HCEC 1CT (cell line): Measurements from ENCODE around the gene EYA3.

Source experiments
- DNase-seq: peaks from one replicate; pipeline ENCODE4 v3.0.0-alpha.2; 2017

Gene EYA3

GRCh38 chr1:27967106-27967883 lies 121.1 kb downstream of the EYA3 start:
- DNase-seq, result no peak

- no peak for DNase-seq
These were observed 121.9 kb downstream of the EYA3 start for GRCh38 chr1:27966402-27967105.

DNA sequence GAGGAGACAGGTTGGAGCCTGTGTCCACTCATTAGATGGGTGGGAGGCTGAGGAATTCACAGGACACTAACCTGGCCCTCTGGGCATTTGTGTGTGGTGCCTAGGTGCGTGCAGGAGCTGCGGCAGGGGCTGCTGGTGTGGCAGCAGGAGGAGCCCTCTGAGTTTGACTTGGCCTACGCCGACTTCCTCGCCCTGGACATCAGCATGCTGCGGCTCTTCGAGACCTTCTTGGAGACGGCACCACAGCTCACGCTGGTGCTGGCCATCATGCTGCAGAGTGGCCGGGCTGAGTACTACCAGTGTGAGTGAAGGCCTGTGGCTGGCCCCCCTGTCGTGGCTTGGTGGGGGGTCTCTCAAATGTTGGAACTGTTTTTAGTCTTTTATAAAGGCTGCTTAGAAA lies 125.0 kb downstream of the EYA3 start:
- DNase-seq, result no peak

DNA sequence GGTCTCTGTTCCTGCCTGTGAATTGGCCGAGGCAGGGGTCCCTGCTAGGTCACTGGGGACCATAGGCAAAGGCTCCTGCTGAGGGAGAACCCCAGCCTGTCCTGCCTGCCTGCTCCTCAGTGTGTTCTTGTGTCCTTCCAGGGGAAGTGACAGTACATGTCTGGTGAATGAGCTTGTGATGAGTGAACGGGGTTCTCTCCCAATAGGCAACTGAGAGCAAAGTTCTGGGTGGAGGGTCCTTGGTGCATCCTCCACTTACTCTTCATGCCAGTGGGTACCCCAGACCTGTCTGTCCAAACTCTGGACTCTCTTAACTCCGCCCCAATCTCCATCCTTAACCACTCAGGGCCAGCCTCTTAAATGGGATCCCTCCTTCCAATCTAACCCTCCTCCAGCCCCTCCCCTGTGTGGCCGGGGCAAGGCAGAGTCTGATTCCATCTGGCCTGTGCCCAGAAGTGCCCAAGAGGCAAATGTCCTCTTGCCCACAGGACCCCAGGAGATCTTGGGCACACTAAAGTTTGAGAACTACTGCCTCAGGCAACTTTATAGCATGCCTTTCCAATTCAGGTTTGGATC lies 126.7 kb downstream of the EYA3 start:
- no peak for DNase-seq

DNA sequence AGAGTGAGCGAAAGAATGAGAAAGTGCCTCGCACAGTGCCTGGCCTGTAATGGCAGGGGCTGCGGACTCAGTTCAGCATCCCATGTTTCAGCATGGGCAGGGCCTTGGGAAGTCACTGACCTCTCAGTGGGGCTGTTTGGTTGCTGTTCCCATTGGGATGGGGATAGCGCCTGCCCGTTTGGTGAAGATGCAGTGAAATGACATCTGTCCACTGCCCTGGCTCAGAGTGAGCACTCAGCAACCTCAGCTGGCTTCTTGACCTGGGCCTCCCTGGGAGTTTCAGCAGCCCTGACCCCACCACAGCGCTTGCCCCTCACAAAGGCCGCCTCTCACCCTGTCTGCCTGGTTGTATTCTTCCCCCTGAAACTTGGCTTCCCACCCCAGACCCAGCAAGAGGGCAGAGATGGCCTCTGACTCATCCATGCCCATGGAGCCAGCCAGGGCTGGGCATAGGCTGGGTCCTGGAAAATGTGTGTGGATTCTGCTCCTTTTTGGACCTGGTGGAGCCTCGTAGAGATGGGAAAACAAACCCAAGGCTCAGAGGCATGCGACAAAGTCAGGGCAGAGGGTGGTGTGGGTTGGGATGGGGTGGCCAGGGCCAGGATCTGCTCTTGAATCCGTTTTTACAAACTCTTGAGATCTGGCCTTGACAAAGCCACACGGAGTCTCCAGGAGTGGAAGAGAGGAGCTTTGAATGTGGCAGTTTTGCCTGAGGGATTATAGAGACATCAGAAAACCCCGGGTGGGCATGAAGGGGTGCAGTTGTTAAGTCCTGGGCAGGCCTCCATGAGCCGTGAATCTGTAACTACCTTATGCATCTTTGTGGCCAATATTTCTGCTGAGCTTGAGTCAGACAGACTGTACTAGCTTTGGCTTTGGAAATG lies 127.4 kb downstream of the EYA3 start:
- no peak for DNase-seq

DNA sequence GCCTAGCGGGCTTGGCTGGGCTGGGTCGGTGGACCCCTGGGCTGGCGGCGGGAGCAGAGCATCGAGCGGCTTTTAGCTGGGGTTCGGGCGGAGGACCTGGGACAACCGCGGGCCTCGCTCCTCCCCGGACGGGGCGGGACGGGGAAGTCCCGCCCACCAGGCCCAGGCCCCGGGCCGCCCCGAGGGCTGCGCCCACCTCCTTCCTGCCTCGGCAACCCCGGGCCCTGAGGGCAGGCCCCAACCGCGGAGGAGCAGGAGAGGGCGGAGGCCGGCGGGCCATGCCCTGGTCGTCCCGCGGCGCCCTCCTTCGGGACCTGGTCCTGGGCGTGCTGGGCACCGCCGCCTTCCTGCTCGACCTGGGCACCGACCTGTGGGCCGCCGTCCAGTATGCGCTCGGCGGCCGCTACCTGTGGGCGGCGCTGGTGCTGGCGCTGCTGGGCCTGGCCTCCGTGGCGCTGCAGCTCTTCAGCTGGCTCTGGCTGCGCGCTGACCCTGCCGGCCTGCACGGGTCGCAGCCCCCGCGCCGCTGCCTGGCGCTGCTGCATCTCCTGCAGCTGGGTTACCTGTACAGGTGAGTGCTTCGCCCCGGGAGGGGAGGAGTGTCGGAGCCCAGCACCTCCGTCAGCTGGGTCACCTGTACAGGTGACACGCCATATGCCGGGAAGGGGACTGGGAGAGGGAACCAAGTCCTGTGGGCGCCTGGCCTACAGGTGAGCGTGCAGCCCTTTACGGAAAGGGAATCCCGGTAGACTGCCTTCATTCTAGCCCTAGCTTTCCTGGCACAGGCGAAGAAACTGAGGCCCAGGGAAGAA lies 128.4 kb downstream of the EYA3 start, which contains the start of gene XKR8:
XKR8 (plus strand) TSS at position 182 of the 812 bp plus-strand sequence; CDS start at position 279, 97 bp downstream.
- DNase-seq, result peak; percentile 54

DNA sequence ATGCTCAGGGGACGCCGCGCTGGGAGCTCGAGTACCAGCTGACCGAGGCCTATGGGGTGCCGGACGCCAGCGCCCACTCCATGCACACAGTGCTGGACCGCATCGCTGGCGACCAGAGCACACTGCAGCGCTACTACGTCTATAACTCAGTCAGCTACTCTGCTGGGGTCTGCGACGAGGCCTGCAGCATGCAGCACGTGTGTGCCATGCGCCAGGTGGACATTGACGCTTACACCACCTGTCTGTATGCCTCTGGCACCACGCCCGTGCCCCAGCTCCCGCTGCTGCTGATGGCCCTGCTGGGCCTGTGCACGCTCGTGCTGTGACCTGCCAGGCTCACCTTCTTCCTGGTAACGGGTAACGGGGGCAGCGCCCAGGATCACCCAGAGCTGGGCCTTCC lies 129.9 kb downstream of the EYA3 start:
- DNase-seq, result no peak

DNA sequence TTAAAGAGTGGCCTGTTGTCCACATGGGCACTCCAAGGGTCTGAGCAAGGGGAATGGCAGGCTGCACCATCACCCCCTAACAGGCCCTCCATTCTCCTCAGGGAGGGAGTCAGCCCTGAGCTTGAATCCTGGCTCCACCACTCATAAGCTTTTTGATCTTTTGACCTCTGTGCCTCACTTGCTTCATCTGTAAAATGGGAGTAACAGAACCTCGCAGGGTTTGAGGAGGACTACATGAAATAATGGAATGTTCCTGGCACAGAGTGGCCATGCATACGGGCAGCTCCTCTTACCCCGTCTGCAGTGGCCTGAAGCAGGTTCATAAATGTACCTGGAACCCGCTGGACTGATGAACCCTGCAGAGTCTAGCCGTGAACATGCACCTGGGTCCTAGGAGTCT lies 130.8 kb downstream of the EYA3 start:
- no peak for DNase-seq

- DNase-seq, result no peak
These were observed 131.6 kb downstream of the EYA3 start for GRCh38 chr1:27956761-27957160.

- no peak for DNase-seq
These were observed 133.3 kb downstream of the EYA3 start for GRCh38 chr1:27955076-27955475.

GRCh38 chr1:27954186-27954585 lies 134.2 kb downstream of the EYA3 start:
- DNase-seq, result no peak

DNA sequence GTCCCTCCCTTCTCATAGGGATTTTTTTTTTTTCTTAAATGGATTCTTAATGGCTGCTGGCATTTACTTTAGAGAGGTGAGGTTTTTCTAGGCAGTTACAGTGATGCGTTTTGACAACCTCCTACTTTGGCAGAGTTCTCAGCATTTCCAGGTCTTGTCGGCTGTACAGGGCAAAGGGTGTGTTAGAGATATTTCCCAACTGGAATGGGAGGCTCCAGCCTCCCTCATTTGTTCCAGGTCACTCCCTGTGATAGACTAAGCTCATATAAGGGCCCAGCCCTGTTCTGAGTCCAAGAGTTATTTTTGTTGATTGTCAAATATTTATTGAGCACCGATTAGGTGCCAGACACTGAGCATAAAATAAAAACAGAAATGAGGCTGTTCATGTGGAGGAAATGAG lies 136.3 kb downstream of the EYA3 start:
- DNase-seq, result no peak

- DNase-seq, result no peak
These were observed 137.0 kb downstream of the EYA3 start for GRCh38 chr1:27951396-27951795.

DNA sequence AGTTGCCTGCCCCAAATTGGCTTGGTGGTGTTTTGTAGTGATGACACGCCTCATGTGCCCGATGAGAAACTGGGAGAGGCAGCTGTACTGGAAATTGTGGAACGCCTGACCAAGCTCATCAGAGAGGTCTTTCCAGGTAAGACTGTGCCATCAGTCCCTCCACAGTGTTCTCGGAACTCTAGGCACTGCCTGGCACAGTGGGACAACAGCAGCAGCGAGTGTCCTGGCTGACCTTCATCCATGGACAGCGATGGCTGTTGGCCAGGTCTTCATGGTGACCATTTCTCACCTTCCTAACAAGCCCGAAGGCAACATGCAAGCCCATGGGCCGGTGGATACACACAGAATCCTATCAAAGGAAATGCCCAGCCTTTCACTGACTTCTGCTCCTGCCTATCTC lies 139.4 kb downstream of the EYA3 start:
- DNase-seq, result no peak

GRCh38 chr1:27945020-27945419 lies 143.4 kb downstream of the EYA3 start:
- DNase-seq, result no peak

DNA sequence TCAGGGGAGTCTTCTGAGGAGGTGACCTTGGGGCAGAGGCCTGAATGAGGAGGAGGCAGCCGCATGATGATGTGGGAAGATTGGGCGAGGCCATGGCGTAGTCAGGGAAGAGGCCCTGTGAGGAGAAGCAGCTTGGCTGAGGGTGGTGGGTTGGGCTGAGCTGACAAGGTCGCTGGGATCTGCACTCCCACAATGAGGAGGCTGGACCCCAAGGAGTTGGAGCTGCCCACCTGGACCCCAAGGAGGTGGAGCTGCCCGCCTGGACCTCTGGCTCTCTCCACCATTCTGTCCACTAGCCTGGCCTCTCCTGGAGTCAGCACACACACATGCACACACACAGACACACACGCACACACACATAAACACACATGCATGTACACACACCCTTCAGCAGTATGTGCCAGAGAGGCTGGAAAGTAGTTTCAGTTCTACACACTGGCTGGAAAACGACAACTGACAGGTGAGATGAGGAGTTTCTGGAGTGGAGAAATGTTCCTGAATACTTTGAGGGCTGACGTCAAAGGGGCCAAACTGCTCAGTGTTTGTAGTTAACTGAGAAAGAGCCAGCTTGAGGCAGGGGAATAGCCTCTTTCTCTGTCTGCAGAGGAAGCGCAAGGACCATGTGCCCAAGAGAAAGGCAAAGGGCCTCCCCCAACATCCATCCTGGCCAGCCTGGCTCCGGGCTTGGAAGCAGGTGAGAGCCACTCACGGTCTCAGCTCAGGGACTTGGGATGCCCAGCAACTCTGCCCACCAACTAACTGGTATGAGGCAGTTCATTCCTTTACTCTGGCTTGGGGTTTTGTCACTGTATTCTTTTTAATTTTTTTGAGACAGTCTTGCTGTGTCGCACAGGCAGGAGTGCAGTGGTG lies 146.5 kb downstream of the EYA3 start:
- DNase-seq, result no peak

GRCh38 chr1:27940870-27941560 lies 147.4 kb downstream of the EYA3 start:
- no peak for DNase-seq

GRCh38 chr1:27940297-27940696 lies 148.1 kb downstream of the EYA3 start:
- DNase-seq, result peak; percentile 26

GRCh38 chr1:27938488-27938887 lies 149.9 kb downstream of the EYA3 start:
- no peak for DNase-seq

GRCh38 chr1:27937524-27937836 lies 150.9 kb downstream of the EYA3 start:
- no peak for DNase-seq

DNA sequence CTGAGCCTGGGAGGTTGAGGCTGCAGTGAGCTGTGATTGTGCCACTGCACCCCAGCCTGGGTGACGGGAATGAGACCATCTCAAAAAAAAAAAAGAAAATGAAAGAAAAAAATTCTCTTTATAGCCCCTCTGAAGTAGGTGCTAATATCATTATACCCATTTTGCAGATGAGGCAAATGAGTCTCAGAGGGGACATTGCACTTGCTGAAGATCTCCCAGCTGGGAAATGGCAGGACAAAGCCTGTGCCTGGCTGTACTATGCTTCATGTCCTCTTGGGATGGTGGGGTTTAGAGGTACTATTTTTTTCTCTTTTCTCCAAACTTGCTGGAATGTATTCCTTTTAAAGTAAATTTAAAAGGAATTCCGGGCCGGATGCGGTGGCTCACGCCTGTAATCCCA lies 152.0 kb downstream of the EYA3 start:
- DNase-seq, result no peak
